SK-N-SH (cell line): ENCODE results near the gene CHRM4. TPM values are rescaled to one million over a fixed set of nuclear protein-coding genes. Genes with fewer than 3 reads are reported as not detected.

ENCODE experiments used
- CTCF ChIA-PET: fragments of 300-600, 350-600 bp; formaldehyde crosslinking; extraction: SDS; loops from one replicate; lab custom pipeline; 2021; lab: Yijun Ruan, JAX
- POLR2A ChIA-PET: fragments of 350-600 bp; sonication (Branson Sonifier 250); formaldehyde crosslinking; extraction: SDS; loops from one replicate; lab custom pipeline; 2020; ENCODE audit warnings: antibody characterized with exemption, inconsistent platforms; lab: Yijun Ruan, JAX
- DNase-seq: peaks from one replicate; pipeline ENCODE4 v3.0.0; 2012
- H2AFZ ChIP-seq: fragments of 200-600 bp; sonication (generic); 2 replicates; pipeline ENCODE4 v1.8.1; 2016; ENCODE audit warnings: antibody characterized with exemption, mild to moderate bottlenecking, low read depth
- H3F3A ChIP-seq: fragments of 200-600 bp; sonication (generic); replicated peaks from 2 replicates; pipeline ENCODE3; 2016; ENCODE audit warnings: antibody characterized with exemption, mild to moderate bottlenecking; ENCODE audit not compliant: insufficient read depth
- H3K27ac ChIP-seq, 2 experiments: fragments of 200-500 bp in 1 of 2; fragments of 200-600 bp in 1 of 2; sonication (Bioruptor generic) in 1 of 2; sonication (generic), shearing (Covaris generic) in 1 of 2; 2 replicates each; pipeline versions ENCODE4 v1.5.1 to v1.6.1; 2014 to 2016; ENCODE audit warnings: low read depth in 2 of 2, inconsistent platforms in 1 of 2, low read length in 1 of 2, mild to moderate bottlenecking in 1 of 2, mixed read lengths in 1 of 2
- H3K27me3 ChIP-seq: fragments of 200-600 bp; sonication (generic), shearing (Covaris generic); 2 replicates; pipeline ENCODE4 v1.6.1; 2016; ENCODE audit warnings: mixed run types; ENCODE audit not compliant: insufficient read depth
- H3K36me3 ChIP-seq, 2 experiments: fragments of 200-500 bp in 1 of 2; fragments of 200-600 bp in 1 of 2; sonication (Bioruptor generic) in 1 of 2; sonication (generic) in 1 of 2; replicated peaks in 1 of 2; 2 replicates each; pipeline versions ENCODE3 to v1.5.1; 2014 to 2016; ENCODE audit warnings: low read length in 1 of 2, mild to moderate bottlenecking in 1 of 2; ENCODE audit not compliant: insufficient read depth in 2 of 2, control insufficient read depth in 1 of 2
- H3K4me1 ChIP-seq, 2 experiments: fragments of 200-500 bp in 1 of 2; fragments of 200-600 bp in 1 of 2; sonication (Bioruptor generic) in 1 of 2; sonication (generic), shearing (Covaris generic) in 1 of 2; 2 replicates each; pipeline versions ENCODE4 v1.5.1 to v1.6.1; 2014 to 2016; ENCODE audit warnings: low read depth in 1 of 2, low read length in 1 of 2, mixed run types in 1 of 2; ENCODE audit not compliant: insufficient read depth in 2 of 2, control insufficient read depth in 1 of 2
- H3K4me2 ChIP-seq: fragments of 200-600 bp; sonication (generic), shearing (Covaris generic); 2 replicates; pipeline ENCODE4 v1.6.1; 2017; ENCODE audit warnings: mixed run types
- H3K4me3 ChIP-seq, 2 experiments: fragments of 200-500 bp in 1 of 2; fragments of 200-600 bp in 1 of 2; sonication (Bioruptor generic) in 1 of 2; sonication (generic), shearing (Covaris generic) in 1 of 2; 2 replicates each; pipeline versions ENCODE4 v1.5.1 to v1.8.1; 2014 to 2016; ENCODE audit warnings: low read depth in 2 of 2, inconsistent platforms in 1 of 2, low read length in 1 of 2, mild to moderate bottlenecking in 1 of 2, mixed read lengths in 1 of 2, moderate library complexity in 1 of 2
- H3K79me2 ChIP-seq: fragments of 200-600 bp; sonication (generic); 2 replicates; pipeline ENCODE4 v1.8.1; 2017; ENCODE audit warnings: mild to moderate bottlenecking; ENCODE audit not compliant: insufficient read depth
- H3K9ac ChIP-seq: fragments of 200-600 bp; sonication (generic); 2 replicates; pipeline ENCODE4 v1.6.1; 2017; ENCODE audit warnings: mixed run types
- H3K9me2 ChIP-seq: fragments of 200-600 bp; sonication (generic); 2 replicates; pipeline ENCODE4 v1.6.1; 2017; ENCODE audit warnings: mixed run types
- H3K9me3 ChIP-seq: fragments of 200-600 bp; sonication (generic); 2 replicates; pipeline ENCODE4 v1.6.1; 2017; ENCODE audit warnings: mixed run types, mild to moderate bottlenecking, moderate library complexity
- H4K20me1 ChIP-seq: fragments of 200-600 bp; sonication (generic); 2 replicates; pipeline ENCODE4 v1.6.1; 2017; ENCODE audit warnings: mild to moderate bottlenecking, mixed run types; ENCODE audit not compliant: insufficient read depth
- CHD2 ChIP-seq: fragments of 150-350 bp; IDR thresholded peaks from 2 replicates; pipeline ENCODE4 v1.6.1; 2018; ENCODE audit warnings: low read length; ENCODE audit not compliant: partially characterized antibody
- ELF1 ChIP-seq: IDR thresholded peaks from 2 replicates; pipeline ENCODE4 v1.4.0; 2012
- EZH2phosphoT487 ChIP-seq: fragments of 200-600 bp; sonication (generic); IDR thresholded peaks from 2 replicates; pipeline ENCODE4 v1.6.1; 2017; ENCODE audit warnings: low read depth, mixed run types, mild to moderate bottlenecking, antibody characterized with exemption, moderate library complexity, borderline replicate concordance
- GABPA ChIP-seq: IDR thresholded peaks from 2 replicates; pipeline ENCODE4 v1.4.0; 2012; ENCODE audit warnings: low read depth, mild to moderate bottlenecking
- MXI1 ChIP-seq: IDR thresholded peaks from 2 replicates; pipeline ENCODE4 v1.6.1; 2012; ENCODE audit warnings: mild to moderate bottlenecking, low read depth, low read length, improper control_type of control experiment
- NRF1 ChIP-seq: IDR thresholded peaks from 2 replicates; pipeline ENCODE4 v1.6.1; 2012; ENCODE audit warnings: low read depth, mild to moderate bottlenecking, low read length
- POLR2AphosphoS5 ChIP-seq: IDR thresholded peaks from 2 replicates; pipeline ENCODE4 v1.6.1; 2012; ENCODE audit warnings: low read depth, low read length
- RAD21 ChIP-seq: IDR thresholded peaks from 2 replicates; pipeline ENCODE4 v1.6.1; 2012; ENCODE audit warnings: mild to moderate bottlenecking, low read length
- RCOR1 ChIP-seq: fragments of 150-350 bp; IDR thresholded peaks from 2 replicates; pipeline ENCODE4 v1.6.1; 2017; ENCODE audit warnings: antibody characterized with exemption, low read length
- REST ChIP-seq: IDR thresholded peaks from 2 replicates; pipeline ENCODE4 v1.6.1; 2012; ENCODE audit warnings: mild to moderate bottlenecking, low read depth, low read length, moderate library complexity
- WGBS: methylation state at CpG from one replicate; pipeline ENCODE4 v1.1.6; 2017; ENCODE audit warnings: low lambda C conversion rate; 5-methylcytosine and 5-hydroxymethylcytosine counted together
- polyA plus RNA-seq, 3 experiments: library from polyadenylated mRNA; depleted of rRNA; stranded (reverse); fragments of >200 nt; gene quantifications; 2 replicates each; pipeline ENCODE4 v1.2.3, GENCODE V29; 2012

CHRM4 gene
- polyA plus RNA-seq, 1 of the 3 experiments (the other 2 are of a cell fraction) = 0.26 TPM

- TF ChIP-seq REST = no peak
- TF ChIP-seq MXI1 = no peak
- no peak for TF ChIP-seq GABPA
Measured at GRCh38 chr11:46360878-46361277, 30.7 kb downstream of the CHRM4 start (continued).

GRCh38 chr11:46359953-46360352 lies 31.6 kb downstream of the CHRM4 start:
- H4K20me1 ChIP-seq = no peaks in the 10 kb centered on the region
- H3K4me1 ChIP-seq = peaks cover 28 to 42% of the 10 kb centered on the region in 2 experiments; a peak in 3 of 4 replicates
- no peaks in the 10 kb centered on the region for H3K36me3 ChIP-seq
- 90% methylated on average over 1 of the region's 1 CpG for WGBS
- H3F3A ChIP-seq = no peaks in the 10 kb centered on the region
- no peak overlapping the region for H3K9ac ChIP-seq
- no peak overlapping the region for H3K4me2 ChIP-seq
- H2AFZ ChIP-seq = no peak overlapping the region
- POLR2A ChIA-PET = interaction anchor here (0.7 kb wide), 1 partner anchor 1481 kb away, joined by 3 read pairs; no protein-coding TSS in a partner anchor
- peaks cover 69% of the 10 kb centered on the region for H3K79me2 ChIP-seq
- no peak overlapping the region for H3K4me3 ChIP-seq
- H3K27me3 ChIP-seq = no peaks in the 10 kb centered on the region
- no peaks in the 10 kb centered on the region for H3K9me2 ChIP-seq
- 0 out of 4 replicates have a peak overlapping the region, but pooled peaks of 1 of the 2 experiments have one; percentile 91 for H3K27ac ChIP-seq
- no peak for DNase-seq
- TF ChIP-seq ELF1 (no peak), POLR2AphosphoS5 (no peak)
- no peaks in the 10 kb centered on the region for H3K9me3 ChIP-seq
- CTCF ChIA-PET = interaction anchor here (0.6 to 18.0 kb wide), 6 partner anchors 10 to 130 kb away, joined by 3 to 423 read pairs (median 5); partner anchors contain the start of gene DGKZ

GRCh38 chr11:46357483-46357936 lies 34.1 kb downstream of the CHRM4 start:
- no peak overlapping the region for H3K9ac ChIP-seq
- H3K27ac ChIP-seq = no peak overlapping the region
- CTCF ChIA-PET = interaction anchor here (0.9 to 18.0 kb wide), 5 partner anchors 7 to 32 kb away, joined by 3 to 423 read pairs (median 7); partner anchors contain the start of gene DGKZ
- H3K4me2 ChIP-seq = no peak overlapping the region
- TF ChIP-seq RAD21 (no peak), EZH2phosphoT487 (no peak), CHD2 (no peak), REST (no peak), ELF1 (no peak), RCOR1 (no peak), NRF1 (no peak)
- WGBS = 97% methylated on average over 10 of the region's 11 CpGs
- H4K20me1 ChIP-seq = peaks cover 6% of the 10 kb centered on the region; the same call in 1 of the 2 replicates
- no peaks in the 10 kb centered on the region for H3F3A ChIP-seq
- no peaks in the 10 kb centered on the region for H3K9me2 ChIP-seq
- no peaks in the 10 kb centered on the region for H3K27me3 ChIP-seq
- POLR2A ChIA-PET = no interaction called here
- peaks cover 85% of the 10 kb centered on the region for H3K79me2 ChIP-seq
- H3K36me3 ChIP-seq = peaks cover 2 to 3% of the 10 kb centered on the region in 2 experiments
- DNase-seq = no peak
- no peak overlapping the region for H2AFZ ChIP-seq
- H3K4me1 ChIP-seq = peaks cover 17 to 18% of the 10 kb centered on the region in 2 experiments; a peak in 3 of 4 replicates
- no peaks in the 10 kb centered on the region for H3K9me3 ChIP-seq
- H3K4me3 ChIP-seq = no peak overlapping the region
